Measurements from ENCODE around the gene BFSP2.

DNA sequence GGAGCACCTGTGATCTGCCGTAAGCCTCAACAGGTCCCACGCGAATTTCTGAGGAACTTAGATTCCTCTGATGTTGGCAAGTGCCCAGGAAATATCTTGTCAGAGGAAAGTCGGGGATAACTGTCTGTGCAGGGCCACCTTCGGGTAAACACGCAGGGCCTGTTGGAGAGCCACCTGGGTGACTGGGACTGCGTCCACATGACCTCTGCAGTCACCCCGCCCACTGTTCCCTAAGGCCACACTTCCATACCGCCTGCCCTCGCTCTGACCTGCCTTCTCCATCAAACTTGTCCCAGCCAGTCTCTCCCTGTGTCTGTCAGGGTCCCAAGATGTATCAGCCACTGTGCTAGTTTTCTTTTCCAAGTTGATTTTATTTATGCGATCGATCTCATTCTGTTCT lies 28.7 kb downstream of the BFSP2 start:
- TF ChIP-seq, protein P1, sequence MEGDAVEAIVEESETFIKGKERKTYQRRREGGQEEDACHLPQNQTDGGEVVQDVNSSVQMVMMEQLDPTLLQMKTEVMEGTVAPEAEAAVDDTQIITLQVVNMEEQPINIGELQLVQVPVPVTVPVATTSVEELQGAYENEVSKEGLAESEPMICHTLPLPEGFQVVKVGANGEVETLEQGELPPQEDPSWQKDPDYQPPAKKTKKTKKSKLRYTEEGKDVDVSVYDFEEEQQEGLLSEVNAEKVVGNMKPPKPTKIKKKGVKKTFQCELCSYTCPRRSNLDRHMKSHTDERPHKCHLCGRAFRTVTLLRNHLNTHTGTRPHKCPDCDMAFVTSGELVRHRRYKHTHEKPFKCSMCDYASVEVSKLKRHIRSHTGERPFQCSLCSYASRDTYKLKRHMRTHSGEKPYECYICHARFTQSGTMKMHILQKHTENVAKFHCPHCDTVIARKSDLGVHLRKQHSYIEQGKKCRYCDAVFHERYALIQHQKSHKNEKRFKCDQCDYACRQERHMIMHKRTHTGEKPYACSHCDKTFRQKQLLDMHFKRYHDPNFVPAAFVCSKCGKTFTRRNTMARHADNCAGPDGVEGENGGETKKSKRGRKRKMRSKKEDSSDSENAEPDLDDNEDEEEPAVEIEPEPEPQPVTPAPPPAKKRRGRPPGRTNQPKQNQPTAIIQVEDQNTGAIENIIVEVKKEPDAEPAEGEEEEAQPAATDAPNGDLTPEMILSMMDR (conservative IDR thresholded peaks at IDR 0.05; ENCODE audit: low read length), result no peak
- TF ChIP-seq EZH2phosphoT487 (IDR thresholded peaks at IDR 0.05; ENCODE audit: borderline replicate concordance), result no peak
